Measurements from ENCODE around the gene DYNC2LI1.

DNA sequence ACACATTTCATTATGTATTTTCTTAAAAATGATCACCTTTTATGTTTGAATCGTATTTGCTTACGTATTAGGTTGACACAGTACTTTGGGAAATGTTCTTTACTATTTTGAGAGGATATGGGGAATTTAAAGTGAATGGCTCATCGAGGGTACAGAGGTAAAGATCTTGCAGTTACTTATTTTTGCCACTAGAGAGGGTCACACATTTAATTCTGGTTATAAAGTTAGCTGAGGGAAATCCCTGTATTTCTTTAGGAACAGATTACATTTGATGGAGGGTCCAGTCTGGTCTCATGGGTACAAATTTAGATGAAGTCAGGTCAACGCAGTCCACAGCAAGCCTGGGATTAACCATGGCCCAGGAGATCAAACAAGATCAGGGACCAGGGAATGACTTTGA lies 24.5 kb downstream of the DYNC2LI1 start:
- TF ChIP-seq TAF1 (IDR thresholded peaks at IDR 0.05; ENCODE audit: low read depth) (no peak), EP300 (IDR thresholded peaks at IDR 0.05; ENCODE audit: borderline replicate concordance) (no peak), YY1 (IDR thresholded peaks at IDR 0.05; ENCODE audit: low read depth) (no peak)
- TF ChIP-seq, protein P1, sequence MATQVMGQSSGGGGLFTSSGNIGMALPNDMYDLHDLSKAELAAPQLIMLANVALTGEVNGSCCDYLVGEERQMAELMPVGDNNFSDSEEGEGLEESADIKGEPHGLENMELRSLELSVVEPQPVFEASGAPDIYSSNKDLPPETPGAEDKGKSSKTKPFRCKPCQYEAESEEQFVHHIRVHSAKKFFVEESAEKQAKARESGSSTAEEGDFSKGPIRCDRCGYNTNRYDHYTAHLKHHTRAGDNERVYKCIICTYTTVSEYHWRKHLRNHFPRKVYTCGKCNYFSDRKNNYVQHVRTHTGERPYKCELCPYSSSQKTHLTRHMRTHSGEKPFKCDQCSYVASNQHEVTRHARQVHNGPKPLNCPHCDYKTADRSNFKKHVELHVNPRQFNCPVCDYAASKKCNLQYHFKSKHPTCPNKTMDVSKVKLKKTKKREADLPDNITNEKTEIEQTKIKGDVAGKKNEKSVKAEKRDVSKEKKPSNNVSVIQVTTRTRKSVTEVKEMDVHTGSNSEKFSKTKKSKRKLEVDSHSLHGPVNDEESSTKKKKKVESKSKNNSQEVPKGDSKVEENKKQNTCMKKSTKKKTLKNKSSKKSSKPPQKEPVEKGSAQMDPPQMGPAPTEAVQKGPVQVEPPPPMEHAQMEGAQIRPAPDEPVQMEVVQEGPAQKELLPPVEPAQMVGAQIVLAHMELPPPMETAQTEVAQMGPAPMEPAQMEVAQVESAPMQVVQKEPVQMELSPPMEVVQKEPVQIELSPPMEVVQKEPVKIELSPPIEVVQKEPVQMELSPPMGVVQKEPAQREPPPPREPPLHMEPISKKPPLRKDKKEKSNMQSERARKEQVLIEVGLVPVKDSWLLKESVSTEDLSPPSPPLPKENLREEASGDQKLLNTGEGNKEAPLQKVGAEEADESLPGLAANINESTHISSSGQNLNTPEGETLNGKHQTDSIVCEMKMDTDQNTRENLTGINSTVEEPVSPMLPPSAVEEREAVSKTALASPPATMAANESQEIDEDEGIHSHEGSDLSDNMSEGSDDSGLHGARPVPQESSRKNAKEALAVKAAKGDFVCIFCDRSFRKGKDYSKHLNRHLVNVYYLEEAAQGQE (IDR thresholded peaks at IDR 0.05; ENCODE audit: low read depth), result no peak
- TF ChIP-seq, protein P2, sequence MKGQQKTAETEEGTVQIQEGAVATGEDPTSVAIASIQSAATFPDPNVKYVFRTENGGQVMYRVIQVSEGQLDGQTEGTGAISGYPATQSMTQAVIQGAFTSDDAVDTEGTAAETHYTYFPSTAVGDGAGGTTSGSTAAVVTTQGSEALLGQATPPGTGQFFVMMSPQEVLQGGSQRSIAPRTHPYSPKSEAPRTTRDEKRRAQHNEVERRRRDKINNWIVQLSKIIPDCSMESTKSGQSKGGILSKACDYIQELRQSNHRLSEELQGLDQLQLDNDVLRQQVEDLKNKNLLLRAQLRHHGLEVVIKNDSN (IDR thresholded peaks at IDR 0.05), result no peak
- TF ChIP-seq, protein P3, sequence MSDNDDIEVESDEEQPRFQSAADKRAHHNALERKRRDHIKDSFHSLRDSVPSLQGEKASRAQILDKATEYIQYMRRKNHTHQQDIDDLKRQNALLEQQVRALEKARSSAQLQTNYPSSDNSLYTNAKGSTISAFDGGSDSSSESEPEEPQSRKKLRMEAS (IDR thresholded peaks at IDR 0.05), result no peak
